Diencephalon (tissue), 1 donor: Measurements from ENCODE around the gene CYP39A1. TPM values are rescaled to one million over a fixed set of nuclear protein-coding genes. Genes with fewer than 3 reads are reported as not detected.

ENCODE experiments used
- total RNA-seq: library from RNA; depleted of rRNA; stranded (reverse); fragments of >200 nt; gene quantifications from one replicate; pipeline ENCODE4 v1.2.3, GENCODE V29; 2014

CYP39A1 gene, protein sequence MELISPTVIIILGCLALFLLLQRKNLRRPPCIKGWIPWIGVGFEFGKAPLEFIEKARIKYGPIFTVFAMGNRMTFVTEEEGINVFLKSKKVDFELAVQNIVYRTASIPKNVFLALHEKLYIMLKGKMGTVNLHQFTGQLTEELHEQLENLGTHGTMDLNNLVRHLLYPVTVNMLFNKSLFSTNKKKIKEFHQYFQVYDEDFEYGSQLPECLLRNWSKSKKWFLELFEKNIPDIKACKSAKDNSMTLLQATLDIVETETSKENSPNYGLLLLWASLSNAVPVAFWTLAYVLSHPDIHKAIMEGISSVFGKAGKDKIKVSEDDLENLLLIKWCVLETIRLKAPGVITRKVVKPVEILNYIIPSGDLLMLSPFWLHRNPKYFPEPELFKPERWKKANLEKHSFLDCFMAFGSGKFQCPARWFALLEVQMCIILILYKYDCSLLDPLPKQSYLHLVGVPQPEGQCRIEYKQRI
- 3.7 TPM for total RNA-seq

DNA sequence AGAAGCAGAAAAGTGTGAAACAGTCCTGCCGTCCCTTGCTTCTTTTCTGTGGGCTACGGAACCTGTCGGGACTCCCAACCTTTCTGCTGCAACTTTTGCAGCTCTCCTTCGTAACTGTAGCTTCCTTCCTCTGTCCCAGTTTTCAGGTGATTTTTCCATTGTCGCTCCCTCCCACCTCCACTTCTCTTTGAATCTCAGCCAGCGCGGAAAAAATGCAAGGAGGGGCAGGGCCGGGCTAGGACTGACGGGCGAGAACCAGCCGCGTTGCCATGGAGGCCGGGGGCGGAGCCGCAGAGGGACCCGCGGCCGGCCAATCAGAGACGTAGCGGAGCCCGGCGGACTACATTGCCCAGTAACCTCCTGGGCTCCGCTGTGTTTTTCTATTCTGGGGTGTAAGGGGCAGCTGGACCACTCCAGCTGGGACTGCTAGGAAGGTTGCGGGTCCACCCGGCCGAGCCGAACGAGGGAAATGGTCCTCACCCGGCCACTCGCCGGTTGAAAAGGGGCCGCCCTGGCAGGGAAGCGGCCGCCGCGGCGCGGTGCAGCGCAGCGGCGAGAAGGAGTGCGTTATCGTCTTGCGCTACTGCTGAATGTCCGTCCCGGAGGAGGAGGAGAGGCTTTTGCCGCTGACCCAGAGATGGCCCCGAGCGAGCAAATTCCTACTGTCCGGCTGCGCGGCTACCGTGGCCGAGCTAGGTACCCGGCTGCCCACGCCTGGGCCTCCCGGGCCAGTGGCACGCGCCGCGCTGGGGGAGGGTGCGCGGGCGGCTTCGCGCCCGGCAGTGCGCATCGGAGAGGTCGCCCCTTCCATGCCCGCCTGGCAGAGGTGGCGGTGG is at the start of gene CYP39A1, which contains the start of gene SLC25A27:
TSS of gene CYP39A1 (minus strand) at position 216 of the 836 bp plus-strand sequence. CDS start 236 bp downstream, outside the sequence.
TSS of gene SLC25A27 (plus strand) at position 373 of the 836 bp plus-strand sequence. CDS start at position 591, 218 bp downstream.

DNA sequence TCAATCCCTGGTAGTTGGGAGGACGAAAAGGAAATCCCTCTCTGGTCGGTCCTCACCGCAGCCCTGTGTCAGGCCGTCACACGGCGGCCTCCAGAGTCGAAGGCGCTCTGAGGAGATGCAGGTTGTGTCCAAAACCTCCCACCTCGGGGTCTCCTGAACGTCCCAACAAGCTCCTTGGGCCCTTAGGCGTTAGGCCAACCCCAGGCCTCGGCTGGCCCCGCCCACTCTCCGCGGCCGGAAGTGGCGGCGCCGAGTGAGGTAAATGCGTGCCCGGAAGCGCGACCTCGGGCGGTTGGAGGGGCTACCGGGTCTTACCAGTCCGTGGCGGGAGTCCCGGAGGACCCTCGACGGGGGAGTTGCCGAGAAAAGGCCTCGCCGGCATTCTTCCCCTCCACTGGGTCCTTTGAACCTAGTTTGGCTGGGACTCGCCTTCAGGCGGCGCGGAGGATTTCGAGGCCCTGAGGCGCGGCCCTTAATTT is 35.0 kb upstream of the CYP39A1 start, which contains the start of gene TDRD6:
TSS of gene TDRD6 (plus strand) at position 267 of the 479 bp plus-strand sequence. CDS start 244 bp downstream, outside the sequence.

Other genes starting within 250 kb of the CYP39A1 start
- gene RCAN2, start 161.4 kb downstream of the CYP39A1 start, total RNA-seq: 42.7 TPM
- 32.1 TPM for gene SLC25A27, start 157 bp upstream of the CYP39A1 start, total RNA-seq
- gene TDRD6, start 35.1 kb upstream of the CYP39A1 start, total RNA-seq: 0.46 TPM
- gene PLA2G7, start 82.6 kb upstream of the CYP39A1 start, total RNA-seq: 4.6 TPM
- gene ANKRD66, start 94.1 kb upstream of the CYP39A1 start, total RNA-seq: 3.5 TPM
- not detected for gene MEP1A, start 140.6 kb upstream of the CYP39A1 start, total RNA-seq